GOT3 (cell line): Measurements from ENCODE around the gene ARHGAP22.

Source experiments
- DNase-seq: peaks from one replicate; lab custom pipeline; 2025; ENCODE audit warnings: mixed read lengths; lab: John Stamatoyannopoulos, UW

ARHGAP22 gene

GRCh38 chr10:48552946-48553564 is 51.8 kb downstream of the ARHGAP22 start:
- DNase-seq, result no peak

DNA sequence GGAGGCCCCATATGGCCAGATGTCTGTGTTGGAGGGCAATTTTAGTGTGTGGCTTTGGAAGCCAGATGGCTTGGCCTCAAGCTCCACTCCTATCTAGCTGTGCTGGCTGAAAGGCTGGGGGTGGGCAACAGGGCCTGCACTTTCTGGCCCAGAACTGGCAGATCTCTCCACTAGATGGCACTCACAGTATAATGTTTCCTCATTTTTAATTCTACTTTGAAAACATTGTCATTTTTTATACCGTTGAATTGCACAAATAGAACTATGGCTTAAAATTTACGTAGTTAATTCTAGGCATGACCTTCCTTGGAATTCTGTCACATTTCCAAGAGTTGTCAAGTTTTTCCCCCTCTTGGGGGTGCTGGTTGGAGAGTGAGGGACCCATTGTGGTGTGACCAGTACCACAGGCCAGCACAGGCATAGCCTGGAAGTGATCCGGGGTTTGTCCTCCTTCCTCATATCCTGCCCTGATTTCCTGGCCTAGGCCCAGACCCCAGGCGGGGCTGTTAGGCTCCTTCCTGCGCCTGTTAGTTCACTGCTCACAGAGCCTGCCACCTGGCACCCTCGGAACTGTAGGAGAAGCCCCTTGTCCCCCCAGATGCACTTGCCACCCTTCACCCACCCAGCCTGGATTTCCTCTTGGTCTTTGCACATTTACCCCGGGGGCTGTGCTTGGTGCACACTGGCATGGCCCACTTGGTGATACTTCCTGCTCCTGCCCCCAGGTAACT is 52.8 kb downstream of the ARHGAP22 start:
- DNase-seq, result no peak

GRCh38 chr10:48550977-48551376 is 53.9 kb downstream of the ARHGAP22 start:
- DNase-seq, result no peak

GRCh38 chr10:48550071-48550691 is 54.7 kb downstream of the ARHGAP22 start:
- DNase-seq, result no peak

DNA sequence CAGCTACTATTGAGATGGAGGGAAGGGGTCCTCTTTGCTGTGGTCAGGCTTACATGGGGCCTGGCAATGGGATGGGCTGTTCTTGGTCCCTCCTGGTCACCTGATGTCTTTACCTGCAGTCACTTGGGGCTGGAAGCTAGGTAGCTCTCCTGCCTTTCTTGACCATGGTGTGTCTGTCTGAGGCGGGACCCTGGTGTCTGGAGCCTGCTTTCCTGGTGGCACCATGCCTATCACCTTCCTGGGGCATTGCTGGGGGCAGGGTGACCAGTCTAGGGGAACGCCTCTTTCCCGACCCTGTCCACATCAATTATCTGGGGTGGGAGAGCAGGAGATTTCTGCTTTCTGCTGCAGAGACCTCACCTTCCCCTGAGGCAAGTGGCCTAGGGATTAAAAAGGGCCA is 55.6 kb downstream of the ARHGAP22 start:
- no peak for DNase-seq

DNA sequence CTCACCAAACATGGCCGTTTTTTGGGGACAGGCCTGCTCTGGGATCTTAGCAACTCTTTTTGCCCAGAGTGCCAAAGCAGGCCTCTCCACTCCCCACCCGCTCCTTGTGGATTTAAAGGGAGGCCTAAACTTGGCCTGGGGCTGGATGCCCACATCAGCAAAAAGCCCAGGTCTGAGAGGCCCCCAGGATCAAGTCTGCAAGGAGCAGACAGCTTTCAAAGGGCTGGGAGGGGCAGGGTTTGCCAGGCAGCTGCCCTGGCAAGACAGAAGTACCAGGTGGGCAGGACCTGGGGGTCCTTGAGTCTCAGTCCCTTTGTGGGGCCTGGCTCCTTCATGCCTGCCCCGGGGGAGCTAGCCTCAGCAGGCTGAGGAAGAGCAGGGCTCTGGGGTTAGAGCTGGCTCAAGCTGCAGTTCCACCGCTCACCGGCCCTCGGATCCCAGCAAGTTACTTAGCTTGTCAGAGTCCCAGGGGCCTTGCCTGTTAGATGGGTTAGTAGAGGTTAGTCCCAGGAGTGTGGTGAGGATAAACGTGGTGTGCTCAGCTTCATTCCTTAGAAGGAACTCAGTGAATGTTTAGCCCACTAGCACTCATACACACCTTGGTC is 56.2 kb downstream of the ARHGAP22 start:
- no peak for DNase-seq

- DNase-seq, result no peak
These were observed 56.9 kb downstream of the ARHGAP22 start for GRCh38 chr10:48547981-48548380.

DNA sequence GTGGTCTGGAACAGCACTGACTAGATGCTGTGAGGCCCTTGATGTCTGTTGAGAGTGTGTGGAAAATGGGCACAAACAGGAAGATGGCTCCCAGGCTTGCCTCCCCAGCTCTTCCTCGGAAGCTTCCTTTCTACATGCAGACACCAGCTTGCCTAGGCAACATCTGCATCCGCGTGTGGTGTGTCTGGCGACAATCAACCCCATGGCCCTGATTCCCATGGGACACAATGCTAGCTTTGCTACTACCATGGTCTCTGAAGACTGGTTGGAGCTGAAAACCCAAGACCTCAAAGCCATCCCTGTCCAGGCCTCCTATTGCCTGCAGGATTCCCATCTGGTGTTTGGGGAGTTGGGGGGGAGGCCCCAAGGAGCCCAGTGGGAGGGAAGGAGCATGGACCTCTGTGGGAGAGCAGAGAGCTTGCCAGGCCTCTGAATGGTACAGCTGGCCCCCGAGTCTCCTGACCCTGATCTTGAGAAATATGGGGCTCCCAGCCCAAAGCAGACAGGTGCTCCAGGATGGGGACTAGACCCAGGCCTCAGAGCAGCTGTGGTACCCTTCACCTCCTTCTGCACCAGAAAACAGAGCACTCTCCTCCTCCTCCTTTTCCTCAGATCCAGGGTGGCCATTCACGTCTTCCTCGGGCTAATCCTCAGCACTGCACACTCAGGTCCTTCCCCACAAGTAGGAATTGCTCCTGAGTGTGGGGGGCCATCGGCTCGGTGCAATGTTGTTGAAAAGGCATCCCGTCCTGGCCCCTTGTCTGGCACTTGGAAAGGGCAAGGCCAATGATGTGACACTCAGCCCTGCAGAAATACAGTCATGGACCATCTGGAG is 57.6 kb downstream of the ARHGAP22 start:
- no peak for DNase-seq

GRCh38 chr10:48545462-48546145 is 59.3 kb downstream of the ARHGAP22 start:
- no peak for DNase-seq

- DNase-seq, result no peak
These were observed 61.6 kb downstream of the ARHGAP22 start for GRCh38 chr10:48543182-48543844.

DNA sequence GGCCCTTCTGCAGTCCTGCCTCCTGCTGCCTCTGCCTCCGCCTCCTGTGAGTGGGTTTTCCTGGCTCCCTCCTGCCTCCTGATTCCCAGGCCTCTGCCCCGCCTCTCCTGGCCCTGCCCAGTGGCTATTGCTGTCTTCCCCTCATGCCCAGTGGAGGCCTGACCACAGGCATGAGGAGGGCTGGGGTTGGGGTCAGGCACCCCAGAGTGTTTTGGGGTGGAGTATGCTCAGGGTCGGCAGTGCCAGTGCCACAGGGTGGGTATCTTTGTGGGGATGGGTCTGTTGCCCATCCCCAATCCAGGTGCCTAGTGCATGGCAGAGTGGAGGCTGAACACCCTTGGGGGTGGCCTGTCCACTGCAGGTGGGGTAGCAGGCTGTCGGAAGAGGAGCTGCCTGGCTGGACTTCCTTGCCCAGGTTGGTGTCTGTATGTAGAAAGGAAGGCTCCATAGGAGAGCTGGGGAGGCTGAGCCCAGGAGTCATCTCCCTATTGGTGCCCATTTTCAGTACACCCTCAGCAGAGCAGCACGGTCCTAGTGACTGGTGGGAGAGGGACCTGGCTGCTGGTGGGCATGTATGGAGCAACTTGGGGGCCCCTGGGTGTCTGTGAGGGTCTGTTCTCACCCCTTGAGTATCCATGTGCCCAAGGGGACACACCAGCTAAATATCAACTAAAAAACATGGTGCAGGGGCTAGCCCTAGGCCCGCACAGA is 62.2 kb downstream of the ARHGAP22 start:
- DNase-seq, result no peak

GRCh38 chr10:48541144-48541795 is 63.6 kb downstream of the ARHGAP22 start:
- DNase-seq, result no peak

DNA sequence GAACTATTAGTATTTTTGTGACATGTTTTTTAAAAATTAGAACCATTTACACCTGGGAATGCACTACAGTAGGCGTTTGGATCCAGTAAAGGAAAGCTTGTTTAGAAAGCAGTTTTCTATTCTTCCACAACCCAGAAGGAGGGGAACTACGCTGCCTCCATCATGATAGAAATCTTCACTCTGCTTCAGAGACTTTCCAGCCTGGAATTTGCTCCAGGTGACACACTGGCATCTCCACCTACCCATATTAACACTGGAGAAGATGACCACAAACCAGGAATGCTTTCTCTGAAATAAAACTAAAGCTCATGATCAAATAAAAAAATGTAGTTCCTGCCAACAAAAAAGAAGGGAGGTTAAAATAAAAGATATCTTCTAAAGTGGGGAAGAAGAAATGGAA is 66.3 kb downstream of the ARHGAP22 start:
- DNase-seq, result no peak

DNA sequence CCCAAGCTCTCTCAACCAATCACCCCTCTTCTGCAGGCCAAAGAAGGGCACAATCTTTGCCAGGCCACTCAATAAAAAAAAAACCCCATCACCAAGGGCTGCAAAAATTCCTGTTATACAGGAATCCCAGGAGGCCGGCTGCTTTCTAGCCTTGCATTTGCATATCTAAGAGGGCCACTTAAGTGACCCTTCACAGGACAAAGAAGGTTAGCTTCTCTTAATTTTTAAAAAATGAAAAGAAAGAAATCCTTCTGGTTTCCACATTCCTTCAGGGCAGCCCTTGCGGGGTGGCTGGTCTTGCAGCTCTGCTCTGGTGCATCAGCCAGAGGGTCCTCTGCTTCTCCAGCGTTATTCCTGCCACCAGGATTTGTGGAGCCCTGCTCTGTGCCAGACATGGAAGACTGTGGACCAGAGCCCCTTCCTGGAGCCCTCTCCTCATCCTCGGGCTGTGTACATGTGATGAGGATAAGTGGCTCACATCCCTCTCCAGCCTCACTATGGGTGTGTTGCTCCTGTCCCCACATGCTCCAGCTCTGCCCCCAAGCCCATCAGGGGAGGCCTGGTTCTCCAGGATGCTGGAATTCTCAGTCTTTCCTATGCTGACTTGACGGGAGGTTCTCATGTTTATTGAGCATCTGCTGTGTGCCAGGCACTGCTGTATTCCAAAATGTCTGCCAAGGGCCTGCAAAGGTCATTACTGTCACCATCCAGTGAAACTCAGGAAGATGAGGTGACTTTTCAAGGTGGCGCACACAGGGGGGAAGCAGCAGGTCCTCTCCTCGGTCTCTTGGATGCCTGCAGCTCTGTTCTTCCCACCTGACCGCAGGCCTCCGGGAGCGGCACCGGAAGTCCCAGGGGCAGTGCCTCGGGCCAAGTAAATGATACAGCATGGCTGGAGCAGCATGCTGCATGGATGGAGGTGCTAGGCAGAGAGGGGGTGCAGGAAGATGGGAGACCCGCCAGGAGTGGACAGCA is 67.7 kb downstream of the ARHGAP22 start:
- no peak for DNase-seq

GRCh38 chr10:48536156-48536500 is 68.7 kb downstream of the ARHGAP22 start:
- DNase-seq, result no peak

GRCh38 chr10:48535416-48536155 is 69.3 kb downstream of the ARHGAP22 start:
- no peak for DNase-seq

- no peak for DNase-seq
These were observed 70.7 kb downstream of the ARHGAP22 start for GRCh38 chr10:48533951-48534720.
